Esophagus muscularis mucosa (tissue), 4 donors: ENCODE measurements around the gene CD34.

Source experiments
- EP300 ChIP-seq: sonication (generic); formaldehyde crosslinking; IDR thresholded peaks from one replicate; pipeline ENCODE4 v1.6.1; 2017; ENCODE audit warnings: antibody characterized with exemption
- POLR2A ChIP-seq: fragments of 450-650 bp; IDR thresholded peaks from one replicate; pipeline ENCODE4 v1.6.1; 2017; ENCODE audit warnings: antibody characterized with exemption, moderate library complexity, mild to moderate bottlenecking, low read depth
- TF ChIP-seq, protein P1 (sequence below), 3 experiments: fragments of 200-600 bp in 2 of 3; fragments of 450-650 bp in 1 of 3; sonication (generic) in 2 of 3; IDR thresholded peaks; one replicate each; pipeline ENCODE4 v1.5.1; 2017 to 2019; ENCODE audit warnings: antibody characterized with exemption in 3 of 3, mild to moderate bottlenecking in 2 of 3, moderate library complexity in 1 of 3

GRCh38 chr1:207938016-207938415, 27.1 kb upstream of the CD34 start:
- TF ChIP-seq, protein P1, sequence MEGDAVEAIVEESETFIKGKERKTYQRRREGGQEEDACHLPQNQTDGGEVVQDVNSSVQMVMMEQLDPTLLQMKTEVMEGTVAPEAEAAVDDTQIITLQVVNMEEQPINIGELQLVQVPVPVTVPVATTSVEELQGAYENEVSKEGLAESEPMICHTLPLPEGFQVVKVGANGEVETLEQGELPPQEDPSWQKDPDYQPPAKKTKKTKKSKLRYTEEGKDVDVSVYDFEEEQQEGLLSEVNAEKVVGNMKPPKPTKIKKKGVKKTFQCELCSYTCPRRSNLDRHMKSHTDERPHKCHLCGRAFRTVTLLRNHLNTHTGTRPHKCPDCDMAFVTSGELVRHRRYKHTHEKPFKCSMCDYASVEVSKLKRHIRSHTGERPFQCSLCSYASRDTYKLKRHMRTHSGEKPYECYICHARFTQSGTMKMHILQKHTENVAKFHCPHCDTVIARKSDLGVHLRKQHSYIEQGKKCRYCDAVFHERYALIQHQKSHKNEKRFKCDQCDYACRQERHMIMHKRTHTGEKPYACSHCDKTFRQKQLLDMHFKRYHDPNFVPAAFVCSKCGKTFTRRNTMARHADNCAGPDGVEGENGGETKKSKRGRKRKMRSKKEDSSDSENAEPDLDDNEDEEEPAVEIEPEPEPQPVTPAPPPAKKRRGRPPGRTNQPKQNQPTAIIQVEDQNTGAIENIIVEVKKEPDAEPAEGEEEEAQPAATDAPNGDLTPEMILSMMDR (IDR thresholded peaks at IDR 0.05) = no peak
- TF ChIP-seq EP300 = no peak
- no peak for TF ChIP-seq POLR2A
